Endothelial cell of umbilical vein (primary cell): ENCODE measurements around the gene SHISA7. TPM values are rescaled to one million over a fixed set of nuclear protein-coding genes. Genes with fewer than 3 reads are reported as not detected.
A peak's percentile ranks its signal among the peaks of the same experiment; 100 is the strongest.

Source experiments
- BruUV-seq: library from RNA; stranded (reverse); fragments of 400-500 nt; replicated peaks from 2 replicates; lab custom pipeline; 2021; lab: Mats Ljungman, UMichigan
- CTCF ChIA-PET: fragments of 300-600, 350-600 bp; sonication (Branson Sonifier 250); formaldehyde crosslinking; loops from one replicate; lab custom pipeline; 2021; ENCODE audit warnings: antibody characterized with exemption, inconsistent platforms; lab: Charles Lee
- POLR2A ChIA-PET: fragments of 300-600, 350-600 bp; sonication (Branson Sonifier 250); formaldehyde crosslinking; loops from one replicate; lab custom pipeline; 2021; ENCODE audit warnings: antibody characterized with exemption, inconsistent platforms; lab: Charles Lee
- DNase-seq: peaks from one replicate; pipeline ENCODE4 v3.0.0-alpha.2; 2011; ENCODE audit warnings: low read depth, low spot score
- FAIRE-seq: peaks from 2 replicates; lab custom pipeline; 2011; peaks lifted over from hg19 to GRCh38; lab: Jason Lieb, UNC
- H2AFZ ChIP-seq: 2 replicates; pipeline ENCODE4 v1.6.0; 2012; ENCODE audit warnings: low read depth, low read length, control low read depth, inconsistent platforms
- H3K27ac ChIP-seq: 2 replicates; pipeline ENCODE4 v1.5.1; 2011; ENCODE audit warnings: low read depth, mild to moderate bottlenecking, control low read depth, low read length, moderate library complexity; ENCODE audit not compliant: insufficient read depth
- H3K27me3 ChIP-seq, 2 experiments: 2 replicates each; pipeline versions ENCODE4 v1.6.0 to v1.6.1; 2011; ENCODE audit warnings: low read length in 2 of 2, mixed read lengths in 1 of 2; ENCODE audit not compliant: control insufficient read depth in 2 of 2, insufficient read depth in 2 of 2
- H3K36me3 ChIP-seq, 2 experiments: 2 replicates in 1 of 2; 3 replicates in 1 of 2; pipeline ENCODE4 v1.5.1; 2011; ENCODE audit warnings: low read length in 2 of 2, mild to moderate bottlenecking in 1 of 2, moderate library complexity in 1 of 2; ENCODE audit not compliant: control insufficient read depth in 2 of 2, insufficient read depth in 2 of 2; ENCODE audit errors: extremely low read depth in 1 of 2
- H3K4me1 ChIP-seq: 3 replicates; pipeline ENCODE4 v1.5.1; 2011; ENCODE audit warnings: mild to moderate bottlenecking, low read length; ENCODE audit not compliant: control insufficient read depth, insufficient read depth; ENCODE audit errors: extremely low read depth
- H3K4me2 ChIP-seq: 2 replicates; pipeline ENCODE4 v1.6.1; 2011; ENCODE audit warnings: low read length, control low read depth, mixed read lengths; ENCODE audit not compliant: insufficient read depth
- H3K4me3 ChIP-seq, 3 experiments: fragments of 200-600 bp in 1 of 3; sonication (generic), shearing (Covaris generic) in 1 of 3; replicated peaks in 1 of 3; 2 replicates each; pipeline ENCODE4 v1.5.1; 2011 to 2016; ENCODE audit warnings: control low read depth in 3 of 3, low read length in 3 of 3, mild to moderate bottlenecking in 2 of 3, inconsistent platforms in 1 of 3, low read depth in 1 of 3, moderate library complexity in 1 of 3; ENCODE audit not compliant: insufficient read depth in 1 of 3
- H3K79me2 ChIP-seq: 2 replicates; pipeline ENCODE4 v1.6.0; 2012; ENCODE audit warnings: low read length, inconsistent platforms; ENCODE audit not compliant: control insufficient read depth, insufficient read depth
- H3K9ac ChIP-seq: replicated peaks from 2 replicates; pipeline ENCODE3; 2011; ENCODE audit warnings: low read length, control low read depth; ENCODE audit not compliant: insufficient read depth; ENCODE audit errors: extremely low read depth
- H3K9me1 ChIP-seq: replicated peaks from 3 replicates; pipeline ENCODE4 v1.6.0; 2011; ENCODE audit warnings: mild to moderate bottlenecking, low read length; ENCODE audit not compliant: control insufficient read depth, insufficient read depth; ENCODE audit errors: extremely low read depth
- H3K9me3 ChIP-seq: replicated peaks from 2 replicates; pipeline ENCODE4 v1.5.1; 2012; ENCODE audit warnings: low read length, inconsistent platforms; ENCODE audit not compliant: control insufficient read depth, insufficient read depth
- H4K20me1 ChIP-seq: replicated peaks from 2 replicates; pipeline ENCODE3; 2011; ENCODE audit warnings: mild to moderate bottlenecking, low read length; ENCODE audit not compliant: control insufficient read depth, insufficient read depth; ENCODE audit errors: extremely low read depth
- CTCF ChIP-seq, 2 donors: IDR thresholded peaks; 1 replicate in 1 of 2; 2 replicates in 1 of 2; pipeline ENCODE4 v1.5.1; 2011; ENCODE audit warnings: low read length in 2 of 2, mild to moderate bottlenecking in 2 of 2, moderate library complexity in 2 of 2, control low read depth in 1 of 2, inconsistent platforms in 1 of 2, low read depth in 1 of 2; ENCODE audit not compliant: insufficient read depth in 1 of 2; ENCODE audit errors: extremely low read depth in 1 of 2
- EZH2 ChIP-seq: IDR thresholded peaks from 2 replicates; pipeline ENCODE4 v1.6.1; 2012; ENCODE audit warnings: borderline replicate concordance, low read depth, mild to moderate bottlenecking, moderate library complexity, low read length, inconsistent platforms; ENCODE audit not compliant: severe bottlenecking
- FOS ChIP-seq: IDR thresholded peaks from 2 replicates; pipeline ENCODE4 v1.6.1; 2011; ENCODE audit warnings: mild to moderate bottlenecking, low read length, moderate library complexity, borderline replicate concordance; ENCODE audit not compliant: insufficient read depth
- GATA2 ChIP-seq: IDR thresholded peaks from 2 replicates; pipeline ENCODE4 v1.7.0; 2011; ENCODE audit warnings: low read depth, mild to moderate bottlenecking, moderate library complexity, mixed read lengths, low read length; ENCODE audit not compliant: insufficient read length, insufficient read depth
- JUN ChIP-seq: IDR thresholded peaks from 2 replicates; pipeline ENCODE4 v1.6.1; 2011; ENCODE audit warnings: borderline replicate concordance, low read depth; ENCODE audit not compliant: insufficient read length, insufficient read depth
- MAX ChIP-seq: IDR thresholded peaks from 2 replicates; pipeline ENCODE4 v1.6.1; 2011; ENCODE audit not compliant: insufficient read depth, insufficient read length
- MYC ChIP-seq: IDR thresholded peaks from one replicate; pipeline ENCODE4 v1.6.1; 2011; ENCODE audit warnings: mild to moderate bottlenecking, low read depth, low read length
- POLR2A ChIP-seq: IDR thresholded peaks from 2 replicates; pipeline ENCODE4 v1.6.1; 2012; ENCODE audit warnings: low read depth, mild to moderate bottlenecking, control low read depth, low read length
- POLR2AphosphoS5 ChIP-seq: IDR thresholded peaks from 2 replicates; pipeline ENCODE4 v1.6.1; 2012; ENCODE audit warnings: low read depth, mild to moderate bottlenecking, control low read depth, low read length, moderate library complexity; ENCODE audit not compliant: insufficient read depth
- dilution Hi-C: fragments of 300-500 bp; cut with MboI; formaldehyde crosslinking; loops from one replicate; pipeline ENCODE4 v1.15.0; 2019; ENCODE audit warnings: low sequenced_read_pairs; ENCODE audit not compliant: extremely low pct_ligation_motif_present
- intact Hi-C: fragments of 100-400 bp; cut with micrococcal nuclease; formaldehyde crosslinking; loops from one replicate; pipeline ENCODE4 v1.10.0; 2022
- polyA plus RNA-seq, 4 experiments: library from polyadenylated mRNA; depleted of rRNA in 3 of 4; stranded (reverse) in 3 of 4; unstranded in 1 of 4; fragments of >200 nt; gene quantifications; 2 replicates each; pipeline versions ENCODE4 v1.2.1 to v1.2.3, GENCODE V29; 2011 to 2012; ENCODE audit warnings: missing spikeins in 1 of 4
- total RNA-seq: library from RNA; stranded (reverse); gene quantifications from 2 replicates; pipeline ENCODE4 v1.2.3, GENCODE V29; 2021

The SHISA7 gene
- total and polyA plus RNA-seq, 2 donors (not counting 3 experiments of a cell fraction or from before 2014, with no cell fraction given) = not detected

GRCh38 chr19:55389386-55390317 is 53.4 kb downstream of the SHISA7 start:
- dilution Hi-C loops (no loop called here), intact Hi-C loops (loop anchor here (10.0 kb wide), 2 partner anchors 215 to 245 kb away; partner anchors contain the start of genes TNNT1, ZNF524 and ZNF865)
- peaks cover 25% of the 10 kb centered on the region for H3K4me1 ChIP-seq
- peaks cover 41% of the 10 kb centered on the region for H3K79me2 ChIP-seq
- H3K27ac ChIP-seq = no peak overlapping the region
- H3K36me3 ChIP-seq = peaks cover 14 to 30% of the 10 kb centered on the region in 2 experiments
- H3K4me3 ChIP-seq = no peak overlapping the region
- ChIA-PET CTCF (interaction anchor here (1.1 to 1.9 kb wide), 2 partner anchors 88 to 98 kb away, joined by 3 to 8 read pairs; no protein-coding TSS in a partner anchor), POLR2A (interaction anchor here (0.5 to 1.4 kb wide), 4 partner anchors 14 to 246 kb away, joined by 3 to 5 read pairs (median 4); partner anchors contain the start of gene UBE2S)
- peaks cover 4% of the 10 kb centered on the region for H4K20me1 ChIP-seq
- no peak overlapping the region for H3K9ac ChIP-seq
- H3K27me3 ChIP-seq = no peaks in the 10 kb centered on the region
- no peak overlapping the region for H2AFZ ChIP-seq
- no peak for DNase-seq
- no peaks in the 10 kb centered on the region for H3K9me3 ChIP-seq
- no peaks in the 10 kb centered on the region for H3K9me1 ChIP-seq
- H3K4me2 ChIP-seq = no peak overlapping the region
- BruUV-seq = no TSS peak
- no peak for FAIRE-seq
- TF ChIP-seq POLR2A (peak; percentile 40), POLR2AphosphoS5 (no peak)

GRCh38 chr19:55387736-55388497 is 55.2 kb downstream of the SHISA7 start:
- peak overlapping the region; percentile 96 for H3K4me2 ChIP-seq
- dilution Hi-C loops = no loop called here
- peaks cover 14 to 30% of the 10 kb centered on the region in 2 experiments for H3K36me3 ChIP-seq
- no peak for DNase-seq
- FAIRE-seq = no peak
- H3K9me1 ChIP-seq = no peaks in the 10 kb centered on the region
- intact Hi-C loops = loop anchor here (10.0 kb wide), 2 partner anchors 217 to 243 kb away; partner anchors contain the start of genes TNNT1, ZNF524 and ZNF865
- H3K9ac ChIP-seq = no peak overlapping the region
- ChIA-PET POLR2A (interaction anchor here (0.6 to 1.6 kb wide), 4 partner anchors 20 to 177 kb away, joined by 3 to 7 read pairs (median 4); partner anchors contain the start of genes HSPBP1 and UBE2S), CTCF (interaction anchor here (2.9 kb wide), 1 partner anchor 86 kb away, joined by 10 read pairs; no protein-coding TSS in a partner anchor)
- no peak overlapping the region for H2AFZ ChIP-seq
- TF ChIP-seq POLR2A (no peak), MYC (no peak), EZH2 (no peak), JUN (no peak), GATA2 (no peak), FOS (no peak), MAX (no peak), CTCF (IDR thresholded peaks at IDR 0.05; ENCODE audit: extremely low read depth in 1 of 2, insufficient read depth in 1 of 2, low read depth in 1 of 2, low read length in 2 of 2) (no peak), POLR2AphosphoS5 (no peak)
- peaks cover 41% of the 10 kb centered on the region for H3K79me2 ChIP-seq
- H3K4me3 ChIP-seq = peak overlapping the region in 2 of 3 experiments; percentile 67 to 69
- H3K27me3 ChIP-seq = no peaks in the 10 kb centered on the region
- BruUV-seq = no TSS peak
- H3K27ac ChIP-seq = no peak overlapping the region
- H4K20me1 ChIP-seq = peaks cover 4% of the 10 kb centered on the region
- H3K4me1 ChIP-seq = peaks cover 31% of the 10 kb centered on the region
- H3K9me3 ChIP-seq = no peaks in the 10 kb centered on the region
